Neural progenitor cell (in vitro differentiated cells): Measurements from ENCODE around the gene SLC37A4.

Experiments used
- CTCF ChIP-seq: fragments of 200-600 bp; sonication (generic); IDR thresholded peaks from 2 replicates; pipeline ENCODE4 v1.5.1; 2017; ENCODE audit warnings: antibody characterized with exemption, mild to moderate bottlenecking
- EZH2 ChIP-seq: fragments of 200-600 bp; sonication (generic); IDR thresholded peaks from 2 replicates; pipeline ENCODE4 v1.6.1; 2017; ENCODE audit warnings: antibody characterized with exemption, mild to moderate bottlenecking, moderate library complexity

- TF ChIP-seq CTCF (no peak), EZH2 (no peak)
These were observed 6.1 kb downstream of the SLC37A4 start for GRCh38 chr11:119024430-119025098.
